H1 (cell line): ENCODE data around the gene CACNB4. TPM values are rescaled to one million over a fixed set of nuclear protein-coding genes. Genes with fewer than 3 reads are reported as not detected.

Experiments
- CTCF ChIA-PET: fragments of 300-600 bp; sonication (Branson Sonifier 250); formaldehyde crosslinking; loops from one replicate; lab custom pipeline; 2021; ENCODE audit not compliant: partially characterized antibody; lab: Charles Lee
- POLR2A ChIA-PET: fragments of 300-600 bp; sonication (Branson Sonifier 250); formaldehyde crosslinking; loops from one replicate; lab custom pipeline; 2021; ENCODE audit warnings: inconsistent platforms; ENCODE audit not compliant: partially characterized antibody; lab: Charles Lee
- DNase-seq, 2 experiments: peaks; one replicate each; pipeline versions ENCODE4 v3.0.0 to v3.0.0-alpha.2; 2010 to 2022; ENCODE audit warnings: low spot score in 2 of 2, low read depth in 1 of 2, mixed read lengths in 1 of 2
- FAIRE-seq: peaks from 2 replicates; lab custom pipeline; 2011; peaks lifted over from hg19 to GRCh38; lab: Jason Lieb, UNC
- H2AFZ ChIP-seq: 2 replicates; pipeline ENCODE4 v1.8.1; 2012; ENCODE audit warnings: low read length, inconsistent platforms
- H2AK5ac ChIP-seq: 2 replicates; pipeline ENCODE4 v1.6.1; 2013; ENCODE audit warnings: low read depth, low read length
- H2BK120ac ChIP-seq: replicated peaks from 2 replicates; pipeline ENCODE3; 2013; ENCODE audit warnings: low read depth, low read length, inconsistent platforms
- H2BK12ac ChIP-seq: 2 replicates; pipeline ENCODE4 v1.6.1; 2013; ENCODE audit warnings: low read depth, low read length
- H2BK15ac ChIP-seq: 2 replicates; pipeline ENCODE4 v1.6.1; 2013; ENCODE audit warnings: low read length
- H2BK20ac ChIP-seq: 2 replicates; pipeline ENCODE4 v1.6.1; 2013; ENCODE audit warnings: low read length
- H2BK5ac ChIP-seq: 2 replicates; pipeline ENCODE4 v1.6.1; 2013; ENCODE audit warnings: low read depth, low read length
- H3K14ac ChIP-seq: 2 replicates; pipeline ENCODE4 v1.6.1; 2013; ENCODE audit warnings: inconsistent platforms; ENCODE audit not compliant: insufficient read length
- H3K18ac ChIP-seq: 2 replicates; pipeline ENCODE4 v1.6.1; 2013; ENCODE audit warnings: low read length; ENCODE audit errors: extremely low read depth
- H3K23ac ChIP-seq: 2 replicates; pipeline ENCODE4 v1.6.1; 2013; ENCODE audit warnings: inconsistent platforms; ENCODE audit not compliant: insufficient read length
- H3K23me2 ChIP-seq: 2 replicates; pipeline ENCODE4 v1.6.1; 2013; ENCODE audit warnings: low read depth, low read length
- H3K27ac ChIP-seq: 2 replicates; pipeline ENCODE4 v1.6.1; 2011; ENCODE audit warnings: low read depth, low read length, inconsistent platforms
- H3K27me3 ChIP-seq, 4 experiments: replicated peaks in 1 of 4; 1 replicate in 1 of 4; 2 replicates in 3 of 4; pipeline versions ENCODE4 v1.6.1 to v1.8.1; 2011 to 2013; ENCODE audit warnings: low read length in 3 of 4, mild to moderate bottlenecking in 3 of 4, inconsistent platforms in 2 of 4, mixed read lengths in 2 of 4, moderate library complexity in 1 of 4; ENCODE audit not compliant: control insufficient read depth in 3 of 4, insufficient read depth in 3 of 4; ENCODE audit errors: extremely low read depth in 1 of 4
- H3K36me3 ChIP-seq, 4 experiments: 2 replicates each; pipeline versions ENCODE4 v1.6.1 to v1.8.1; 2011 to 2013; ENCODE audit warnings: mild to moderate bottlenecking in 4 of 4, low read length in 3 of 4, moderate library complexity in 2 of 4, control low read depth in 1 of 4, inconsistent platforms in 1 of 4; ENCODE audit not compliant: insufficient read depth in 4 of 4, control insufficient read depth in 2 of 4
- H3K4ac ChIP-seq: replicated peaks from 2 replicates; pipeline ENCODE3; 2013; ENCODE audit warnings: low read length, low read depth, mixed read lengths, inconsistent platforms; ENCODE audit not compliant: insufficient read length
- H3K4me1 ChIP-seq, 4 experiments: replicated peaks in 1 of 4; 1 replicate in 1 of 4; 2 replicates in 3 of 4; pipeline versions ENCODE4 v1.6.1 to v1.8.1; 2011 to 2013; ENCODE audit warnings: low read length in 3 of 4, inconsistent platforms in 2 of 4, mixed read lengths in 1 of 4; ENCODE audit not compliant: insufficient read depth in 4 of 4, control insufficient read depth in 3 of 4
- H3K4me2 ChIP-seq, 2 experiments: 2 replicates each; pipeline versions ENCODE4 v1.6.1 to v1.8.1; 2011 to 2013; ENCODE audit warnings: low read depth in 2 of 2, low read length in 2 of 2, control low read depth in 1 of 2, inconsistent platforms in 1 of 2, mild to moderate bottlenecking in 1 of 2; ENCODE audit not compliant: insufficient read depth in 1 of 2
- H3K4me3 ChIP-seq, 4 experiments: fragments of 200-600, 300-600 bp in 1 of 4; sonication (generic), shearing (Covaris generic), sonication (Bioruptor Twin) in 1 of 4; 2 replicates each; pipeline versions ENCODE4 v1.5.1 to v1.8.1; 2011 to 2016; ENCODE audit warnings: low read length in 4 of 4, low read depth in 3 of 4, control low read depth in 2 of 4, inconsistent platforms in 2 of 4, mild to moderate bottlenecking in 2 of 4, mixed read lengths in 1 of 4, moderate library complexity in 1 of 4; ENCODE audit not compliant: insufficient read depth in 2 of 4; ENCODE audit errors: extremely low read depth in 1 of 4
- H3K56ac ChIP-seq: replicated peaks from 2 replicates; pipeline ENCODE3; 2013; ENCODE audit warnings: low read depth, mild to moderate bottlenecking, mixed read lengths, low read length, inconsistent platforms; ENCODE audit not compliant: insufficient read length
- H3K79me1 ChIP-seq: 2 replicates; pipeline ENCODE4 v1.6.1; 2013; ENCODE audit warnings: low read depth, low read length, control low read depth
- H3K79me2 ChIP-seq, 2 experiments: 2 replicates each; pipeline versions ENCODE4 v1.6.1 to v1.8.1; 2012 to 2013; ENCODE audit warnings: low read length in 2 of 2, mild to moderate bottlenecking in 2 of 2, inconsistent platforms in 1 of 2; ENCODE audit not compliant: insufficient read depth in 2 of 2, control insufficient read depth in 1 of 2
- H3K9ac ChIP-seq, 4 experiments: replicated peaks in 1 of 4; 1 replicate in 1 of 4; 2 replicates in 3 of 4; pipeline versions ENCODE4 v1.6.1 to v1.8.1; 2011 to 2013; ENCODE audit warnings: low read depth in 3 of 4, low read length in 3 of 4, control low read depth in 2 of 4, mild to moderate bottlenecking in 2 of 4, moderate library complexity in 2 of 4, inconsistent platforms in 1 of 4; ENCODE audit errors: extremely low read depth in 1 of 4
- H3K9me3 ChIP-seq, 2 experiments: 2 replicates each; pipeline versions ENCODE4 v1.6.1 to v1.8.1; 2012 to 2013; ENCODE audit warnings: mild to moderate bottlenecking in 2 of 2, moderate library complexity in 2 of 2, control low read depth in 1 of 2, inconsistent platforms in 1 of 2, low read depth in 1 of 2, low read length in 1 of 2, mixed read lengths in 1 of 2; ENCODE audit not compliant: insufficient read depth in 2 of 2
- H4K20me1 ChIP-seq, 2 experiments: replicated peaks in 1 of 2; 2 replicates each; pipeline versions ENCODE3 to v1.8.1; 2011 to 2013; ENCODE audit warnings: inconsistent platforms in 2 of 2, low read length in 2 of 2, mild to moderate bottlenecking in 1 of 2; ENCODE audit not compliant: insufficient read depth in 2 of 2, control insufficient read depth in 1 of 2
- H4K5ac ChIP-seq: 2 replicates; pipeline ENCODE4 v1.6.1; 2013; ENCODE audit warnings: low read length, low read depth, mixed read lengths, inconsistent platforms; ENCODE audit not compliant: insufficient read length
- H4K8ac ChIP-seq: 2 replicates; pipeline ENCODE4 v1.8.0; 2013; ENCODE audit warnings: mild to moderate bottlenecking, moderate library complexity, low read length, inconsistent platforms; ENCODE audit not compliant: insufficient read depth; ENCODE audit errors: extremely low read depth
- H4K91ac ChIP-seq: replicated peaks from 2 replicates; pipeline ENCODE3; 2013; ENCODE audit warnings: low read length, mixed read lengths, inconsistent platforms; ENCODE audit not compliant: insufficient read length
- ASH2L ChIP-seq: fragments of 200-600, 300-600 bp; sonication (generic); IDR thresholded peaks from one replicate; pipeline ENCODE4 v1.7.1; 2017; ENCODE audit warnings: low read length
- ATF2 ChIP-seq: IDR thresholded peaks from 2 replicates; pipeline ENCODE4 v1.6.1; 2012; ENCODE audit warnings: low read length, inconsistent platforms
- BRCA1 ChIP-seq: IDR thresholded peaks from 2 replicates; pipeline ENCODE4 v1.6.1; 2012; ENCODE audit warnings: low read depth, low read length, improper control_type of control experiment
- CEBPB ChIP-seq: IDR thresholded peaks from 2 replicates; pipeline ENCODE4 v1.6.1; 2012; ENCODE audit warnings: low read depth, low read length
- CHD2 ChIP-seq: IDR thresholded peaks from 2 replicates; pipeline ENCODE4 v1.6.1; 2012; ENCODE audit warnings: low read length, improper control_type of control experiment
- CREB1 ChIP-seq: IDR thresholded peaks from 2 replicates; pipeline ENCODE4 v1.6.1; 2012; ENCODE audit warnings: inconsistent platforms
- EGR1 ChIP-seq: IDR thresholded peaks from 2 replicates; pipeline ENCODE4 v1.6.1; 2011; ENCODE audit warnings: low read depth, low read length, borderline replicate concordance
- GTF2F1 ChIP-seq: IDR thresholded peaks from 2 replicates; pipeline ENCODE4 v1.6.1; 2012; ENCODE audit warnings: low read depth, low read length, improper control_type of control experiment, borderline replicate concordance
- KDM4A ChIP-seq: IDR thresholded peaks from one replicate; pipeline ENCODE4 v1.7.1; 2012; ENCODE audit warnings: low read depth, mild to moderate bottlenecking, moderate library complexity, low read length, inconsistent platforms; ENCODE audit not compliant: severe bottlenecking
- RFX5 ChIP-seq: IDR thresholded peaks from 2 replicates; pipeline ENCODE4 v1.6.1; 2011; ENCODE audit warnings: low read depth, low read length, improper control_type of control experiment, borderline replicate concordance
- RNF2 ChIP-seq: fragments of 200-900, 300-1000 bp; sonication (generic); IDR thresholded peaks from 2 replicates; pipeline ENCODE4 v1.7.1; 2016; ENCODE audit warnings: borderline replicate concordance, low read depth, mild to moderate bottlenecking, antibody characterized with exemption, low read length; ENCODE audit not compliant: poor library complexity, severe bottlenecking; ENCODE audit errors: missing control alignments
- RXRA ChIP-seq: IDR thresholded peaks from 2 replicates; pipeline ENCODE4 v1.6.1; 2011; ENCODE audit warnings: low read depth, mild to moderate bottlenecking, low read length, moderate library complexity; ENCODE audit not compliant: insufficient read depth
- SP1 ChIP-seq: IDR thresholded peaks from 2 replicates; pipeline ENCODE4 v1.6.1; 2011; ENCODE audit warnings: low read depth, low read length
- TEAD4 ChIP-seq: IDR thresholded peaks from 2 replicates; pipeline ENCODE4 v1.6.1; 2012; ENCODE audit warnings: low read depth, low read length, inconsistent platforms, mixed read lengths
- WGBS, 2 experiments: shearing (Covaris generic) in 1 of 2; methylation state at CpG; one replicate each; pipeline versions ENCODE4 v1.1.6 to v1.1.7; 2013 to 2015; ENCODE audit warnings: low lambda C conversion rate in 2 of 2, mixed read lengths in 2 of 2, inconsistent platforms in 1 of 2, low coverage in 1 of 2, missing lambda C conversion rate in 1 of 2; ENCODE audit not compliant: insufficient replicate concordance in 2 of 2, insufficient coverage in 1 of 2, insufficient read length in 1 of 2; ENCODE audit errors: extremely low coverage in 1 of 2, missing lambda C conversion rate in 1 of 2; 5-methylcytosine and 5-hydroxymethylcytosine counted together
- polyA plus RNA-seq, 7 experiments: library from polyadenylated mRNA; depleted of rRNA in 3 of 7; stranded (reverse) in 5 of 7; unstranded in 2 of 7; fragments of >200 nt in 5 of 7; fragments of 200-250 nt in 2 of 7; gene quantifications; 1 replicate in 5 of 7; 2 replicates in 1 of 7; 4 replicates in 1 of 7; pipeline versions ENCODE4 v1.2.1 to v1.2.3, GENCODE V29; 2011 to 2013; ENCODE audit warnings: missing spikeins in 2 of 7, mixed read lengths in 2 of 7
- total RNA-seq: library from RNA; stranded (reverse); fragmentation: NEBNext Ultra II Directional; extraction: Animal tissue kit (Norgen Biotek cat#: 25700); gene quantifications from 2 replicates; pipeline ENCODE4 v1.2.1, GENCODE V29; 2021

CACNB4 gene
- total and polyA plus RNA-seq, 2 of the 8 experiments (the other 6 are each of a cell fraction or from before 2014, with no cell fraction given): 2.0 to 4.0 TPM

GRCh38 chr2:151809073-151809383 is 289.8 kb downstream of the CACNB4 start:
- FAIRE-seq (no peak), DNase-seq (no peak)
- no peak overlapping the region for H3K4me2 ChIP-seq
- no peak overlapping the region for H3K23ac ChIP-seq
- 85% methylated on average over 1 of the region's 1 CpG; no CpG with 5 or more reads in 1 of the 2 experiments for WGBS, 2 experiments
- H3K9ac ChIP-seq: no peak overlapping the region
- no peak overlapping the region for H2BK15ac ChIP-seq
- H3K14ac ChIP-seq: no peak overlapping the region
- H2AK5ac ChIP-seq: no peak overlapping the region
- H3K23me2 ChIP-seq: peaks cover 3% of the 10 kb centered on the region
- no peak overlapping the region for H3K27ac ChIP-seq
- POLR2A ChIA-PET: interaction anchor here (0.6 kb wide), 1 partner anchor 85 kb away, joined by 3 read pairs; no protein-coding TSS in a partner anchor
- no peak overlapping the region for H3K56ac ChIP-seq
- no peaks in the 10 kb centered on the region for H3K79me1 ChIP-seq
- no peak overlapping the region for H3K4ac ChIP-seq
- no peak overlapping the region for H2AFZ ChIP-seq
- H3K79me2 ChIP-seq: no peaks in the 10 kb centered on the region
- H3K27me3 ChIP-seq: no peaks in the 10 kb centered on the region
- CTCF ChIA-PET: interaction anchor here (1.2 to 3.5 kb wide), 2 partner anchors 8 to 10 kb away, joined by 5 to 22 read pairs; no protein-coding TSS in a partner anchor
- peaks cover 4 to 71% (median 25%) of the 10 kb centered on the region in 4 experiments; a peak in 7 of 8 replicates for H3K36me3 ChIP-seq
- no peak overlapping the region for H2BK120ac ChIP-seq
- H3K9me3 ChIP-seq: no peaks in the 10 kb centered on the region
- H3K4me1 ChIP-seq: no peaks in the 10 kb centered on the region
- no peak overlapping the region for H3K18ac ChIP-seq
- no peak overlapping the region for H4K91ac ChIP-seq
- no peak overlapping the region for H2BK5ac ChIP-seq
- H2BK12ac ChIP-seq: no peak overlapping the region
- H2BK20ac ChIP-seq: no peak overlapping the region
- H4K5ac ChIP-seq: no peak overlapping the region
- H3K4me3 ChIP-seq: no peak overlapping the region
- H4K8ac ChIP-seq: no peak overlapping the region
- no peaks in the 10 kb centered on the region for H4K20me1 ChIP-seq
- TF ChIP-seq TEAD4: no peak
- no peak for TF ChIP-seq CEBPB
- TF ChIP-seq KDM4A: no peak
- no peak for TF ChIP-seq ATF2
- no peak for TF ChIP-seq RNF2
- TF ChIP-seq CREB1: no peak
- no peak for TF ChIP-seq CHD2
- TF ChIP-seq ASH2L: no peak
- no peak for TF ChIP-seq BRCA1
- TF ChIP-seq SP1: no peak
- no peak for TF ChIP-seq GTF2F1
- no peak for TF ChIP-seq RFX5
- no peak for TF ChIP-seq RXRA
- no peak for TF ChIP-seq EGR1
